GM12872 (cell line): Measurements from ENCODE around the gene ADAMTS16.

Experiments
- TF ChIP-seq, protein P1 (sequence below): IDR thresholded peaks from 3 replicates; pipeline ENCODE4 v1.5.1; 2011; ENCODE audit warnings: low read depth, mild to moderate bottlenecking, low read length, moderate library complexity; ENCODE audit not compliant: insufficient read depth

Gene ADAMTS16

DNA sequence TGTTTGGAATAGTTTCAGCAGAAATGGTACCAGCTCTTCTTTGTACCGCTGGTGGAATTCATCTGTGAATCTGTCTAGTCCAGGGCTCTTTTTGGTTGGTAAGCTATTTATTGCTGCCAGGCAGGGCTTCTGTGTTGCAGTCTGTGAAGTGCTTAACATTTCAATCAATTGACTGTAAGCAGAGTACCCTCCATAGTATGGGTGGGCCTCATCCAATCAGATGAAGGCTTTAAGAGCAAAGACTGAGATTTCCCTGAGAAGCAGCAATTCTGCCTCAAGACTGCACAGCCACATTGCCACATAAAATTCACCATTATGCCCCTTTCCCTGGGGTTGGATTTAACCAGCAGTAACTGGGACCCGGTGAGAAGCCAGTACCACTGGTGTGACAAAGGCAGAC, 183.4 kb downstream of the ADAMTS16 start:
- TF ChIP-seq, protein P1, sequence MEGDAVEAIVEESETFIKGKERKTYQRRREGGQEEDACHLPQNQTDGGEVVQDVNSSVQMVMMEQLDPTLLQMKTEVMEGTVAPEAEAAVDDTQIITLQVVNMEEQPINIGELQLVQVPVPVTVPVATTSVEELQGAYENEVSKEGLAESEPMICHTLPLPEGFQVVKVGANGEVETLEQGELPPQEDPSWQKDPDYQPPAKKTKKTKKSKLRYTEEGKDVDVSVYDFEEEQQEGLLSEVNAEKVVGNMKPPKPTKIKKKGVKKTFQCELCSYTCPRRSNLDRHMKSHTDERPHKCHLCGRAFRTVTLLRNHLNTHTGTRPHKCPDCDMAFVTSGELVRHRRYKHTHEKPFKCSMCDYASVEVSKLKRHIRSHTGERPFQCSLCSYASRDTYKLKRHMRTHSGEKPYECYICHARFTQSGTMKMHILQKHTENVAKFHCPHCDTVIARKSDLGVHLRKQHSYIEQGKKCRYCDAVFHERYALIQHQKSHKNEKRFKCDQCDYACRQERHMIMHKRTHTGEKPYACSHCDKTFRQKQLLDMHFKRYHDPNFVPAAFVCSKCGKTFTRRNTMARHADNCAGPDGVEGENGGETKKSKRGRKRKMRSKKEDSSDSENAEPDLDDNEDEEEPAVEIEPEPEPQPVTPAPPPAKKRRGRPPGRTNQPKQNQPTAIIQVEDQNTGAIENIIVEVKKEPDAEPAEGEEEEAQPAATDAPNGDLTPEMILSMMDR = no peak

GRCh38 chr5:5326115-5326758, 186.1 kb downstream of the ADAMTS16 start:
- TF ChIP-seq, protein P1 = no peak

DNA sequence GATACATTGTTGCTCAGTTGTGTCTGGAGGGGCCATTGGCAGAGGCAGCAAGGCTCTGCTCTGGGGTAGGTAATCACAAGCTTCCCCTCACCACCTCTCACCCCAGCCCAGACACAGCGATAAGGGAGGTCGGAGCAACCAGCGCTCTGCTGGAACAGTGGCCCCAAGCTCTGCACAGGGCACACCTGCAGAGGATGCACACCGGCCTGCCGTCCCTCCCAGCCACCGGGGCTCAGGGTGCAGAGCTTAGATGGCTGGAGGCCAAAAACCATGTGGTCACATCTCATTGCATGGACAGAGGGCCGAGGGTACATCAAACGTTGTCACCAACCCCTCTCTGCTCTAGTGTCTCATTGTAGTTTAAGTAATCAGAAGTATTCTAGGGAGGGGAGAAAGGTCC, 187.0 kb downstream of the ADAMTS16 start:
- TF ChIP-seq, protein P1 = no peak

- TF ChIP-seq, protein P1 = no peak
These were observed 190.8 kb downstream of the ADAMTS16 start for GRCh38 chr5:5330728-5331452.

- TF ChIP-seq, protein P1 = no peak
These were observed 191.7 kb downstream of the ADAMTS16 start for GRCh38 chr5:5331848-5332247.

DNA sequence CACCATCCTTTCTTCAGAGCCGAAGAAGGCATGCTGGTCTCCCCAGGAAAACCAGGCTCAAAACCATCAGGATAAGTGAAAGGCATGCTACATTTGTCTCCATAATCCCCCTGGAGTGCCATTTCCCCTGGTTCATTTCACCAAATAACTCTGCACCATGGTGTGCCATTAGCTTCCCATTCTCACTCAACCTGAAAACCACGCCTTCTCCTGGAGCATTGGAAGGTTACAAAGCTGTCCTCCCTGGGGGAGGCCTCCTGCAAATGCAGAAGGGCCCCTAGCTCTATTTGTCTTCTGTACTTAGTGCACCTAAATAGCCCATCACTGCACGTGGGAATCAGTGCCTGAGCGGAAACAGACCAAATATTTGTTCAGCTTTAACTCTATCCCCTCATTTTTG, 192.2 kb downstream of the ADAMTS16 start:
- TF ChIP-seq, protein P1 = no peak

GRCh38 chr5:5335107-5335506, 195.0 kb downstream of the ADAMTS16 start:
- TF ChIP-seq, protein P1 = no peak
